ENCODE measurements around the gene GFPT2.

DNA sequence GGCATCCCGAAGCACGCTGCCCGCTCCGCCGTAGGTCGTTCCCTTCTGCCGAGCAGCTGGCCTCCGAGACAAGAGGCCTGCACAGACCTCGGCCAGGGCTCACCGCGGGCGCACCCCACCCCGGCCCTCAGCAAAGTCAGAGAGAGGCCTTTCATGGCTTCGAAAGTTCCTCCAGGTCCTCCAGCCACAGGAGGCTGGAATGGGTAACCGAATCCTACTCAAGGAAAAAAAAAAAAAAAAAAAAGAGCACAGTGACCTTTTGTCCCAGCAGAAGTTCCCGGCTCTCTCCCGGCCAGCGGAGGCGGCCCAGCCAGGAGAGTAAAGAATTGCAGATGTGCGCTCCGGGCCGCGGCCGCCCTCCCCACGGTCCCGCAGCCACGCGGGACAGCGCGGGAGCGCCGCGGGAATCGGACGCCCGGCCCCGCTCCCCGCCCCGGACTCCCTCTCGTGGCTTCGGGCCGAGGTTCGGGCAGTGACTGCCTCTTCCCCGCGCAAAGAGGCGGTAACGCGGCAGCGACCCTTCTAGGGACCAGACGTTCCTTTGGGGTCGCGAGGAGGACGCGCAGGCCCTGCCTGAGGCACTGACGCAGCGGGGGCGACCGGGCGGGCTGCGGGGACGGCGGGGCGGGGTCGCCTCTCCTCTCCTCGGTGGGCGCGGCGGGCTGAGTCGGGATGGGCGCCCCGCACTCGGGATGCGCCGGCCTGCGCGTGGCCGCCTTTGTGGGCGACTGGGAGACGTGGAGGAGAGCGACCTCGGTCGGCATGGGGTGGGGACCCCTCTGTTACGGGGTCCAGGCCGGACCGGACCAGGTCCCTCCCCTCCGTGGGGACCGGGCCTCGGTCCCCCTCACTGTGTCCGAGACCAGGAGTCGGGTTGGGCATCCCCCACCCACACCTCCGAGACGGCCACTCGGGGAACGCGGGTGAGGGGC is 754 bp downstream of the GFPT2 start:
- TF ChIP-seq POLR2A (IDR thresholded peaks at IDR 0.05; ENCODE audit: low read length), result no peak
- TF ChIP-seq GATA1 (IDR thresholded peaks at IDR 0.05; ENCODE audit: low read depth, low read length), result no peak
